ENCODE measurements around the gene CELF5.
"Not testable (repeated sequence)": the region's sequence is repeated elsewhere in the genome, so short reads cannot be mapped to it uniquely, and the experiment has no call there.

Gene CELF5

GRCh38 chr19:3275583-3276340, 51.3 kb downstream of the CELF5 start:
- DNase-seq, result peak; percentile 42 to 46

- DNase-seq, result no peak
Measured at GRCh38 chr19:3276341-3276799, 51.9 kb downstream of the CELF5 start.

GRCh38 chr19:3277649-3278048, 53.2 kb downstream of the CELF5 start:
- DNase-seq, result no peak

GRCh38 chr19:3278294-3278693, 53.8 kb downstream of the CELF5 start:
- no peak for DNase-seq

- DNase-seq, result no peak
Measured at GRCh38 chr19:3278749-3279148, 54.3 kb downstream of the CELF5 start.

GRCh38 chr19:3279306-3279705, 54.8 kb downstream of the CELF5 start:
- DNase-seq, result no peak

- DNase-seq, result no peak
Measured at GRCh38 chr19:3281026-3281425, 56.6 kb downstream of the CELF5 start.

- no peak for DNase-seq
Measured at GRCh38 chr19:3282155-3282554, 57.7 kb downstream of the CELF5 start.

GRCh38 chr19:3282564-3282963, 58.1 kb downstream of the CELF5 start:
- DNase-seq, result no peak

GRCh38 chr19:3283246-3283751, 58.8 kb downstream of the CELF5 start:
- DNase-seq, result no peak

GRCh38 chr19:3283886-3284657, 59.6 kb downstream of the CELF5 start:
- DNase-seq, result no peak

- DNase-seq, result no peak
Measured at GRCh38 chr19:3284759-3285646, 60.5 kb downstream of the CELF5 start.

GRCh38 chr19:3285647-3286176, 61.3 kb downstream of the CELF5 start:
- DNase-seq, result no peak

GRCh38 chr19:3287814-3288213, 63.4 kb downstream of the CELF5 start:
- no peak for DNase-seq

- DNase-seq, result not testable (repeated sequence)
Measured at GRCh38 chr19:3288437-3288836, 64.0 kb downstream of the CELF5 start.

- DNase-seq, result no peak
Measured at GRCh38 chr19:3289971-3290569, 65.6 kb downstream of the CELF5 start.

GRCh38 chr19:3290858-3291257, 66.4 kb downstream of the CELF5 start:
- not testable (repeated sequence) for DNase-seq

GRCh38 chr19:3291644-3292043, 67.2 kb downstream of the CELF5 start:
- no peak for DNase-seq

- no peak for DNase-seq
Measured at GRCh38 chr19:3292958-3293529, 68.6 kb downstream of the CELF5 start.

- no peak for DNase-seq
Measured at GRCh38 chr19:3293560-3293959, 69.1 kb downstream of the CELF5 start.

GRCh38 chr19:3294080-3294850, 69.8 kb downstream of the CELF5 start:
- DNase-seq, result no peak

Data from AML-193 (cell line).